SK-N-DZ (cell line): ENCODE results near the gene TUSC2.

Source experiments
- DNase-seq: peaks from one replicate; pipeline ENCODE4 v3.0.0-alpha.2; 2015; ENCODE audit warnings: low spot score

The TUSC2 gene

DNA sequence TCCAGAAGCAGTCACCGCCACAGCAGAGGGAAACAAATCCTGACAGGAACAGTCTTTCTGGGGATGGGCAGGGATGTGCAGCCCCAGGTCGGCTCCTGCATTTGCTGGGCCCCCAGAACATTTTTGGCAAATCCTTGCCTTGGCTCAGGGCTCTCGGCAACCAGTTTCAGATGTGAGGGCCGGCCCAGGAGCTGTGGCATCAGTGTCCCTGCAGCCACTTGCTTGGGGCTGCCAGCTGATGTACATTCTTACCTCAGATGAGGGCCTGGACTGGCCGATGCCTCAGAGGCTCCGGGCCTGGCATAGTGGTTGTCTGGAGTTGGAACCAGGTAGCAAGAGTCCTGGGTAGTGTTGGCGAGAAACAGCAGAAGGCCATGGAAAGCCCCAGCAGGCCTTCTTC, 26.8 kb upstream of the TUSC2 start:
- no peak for DNase-seq

DNA sequence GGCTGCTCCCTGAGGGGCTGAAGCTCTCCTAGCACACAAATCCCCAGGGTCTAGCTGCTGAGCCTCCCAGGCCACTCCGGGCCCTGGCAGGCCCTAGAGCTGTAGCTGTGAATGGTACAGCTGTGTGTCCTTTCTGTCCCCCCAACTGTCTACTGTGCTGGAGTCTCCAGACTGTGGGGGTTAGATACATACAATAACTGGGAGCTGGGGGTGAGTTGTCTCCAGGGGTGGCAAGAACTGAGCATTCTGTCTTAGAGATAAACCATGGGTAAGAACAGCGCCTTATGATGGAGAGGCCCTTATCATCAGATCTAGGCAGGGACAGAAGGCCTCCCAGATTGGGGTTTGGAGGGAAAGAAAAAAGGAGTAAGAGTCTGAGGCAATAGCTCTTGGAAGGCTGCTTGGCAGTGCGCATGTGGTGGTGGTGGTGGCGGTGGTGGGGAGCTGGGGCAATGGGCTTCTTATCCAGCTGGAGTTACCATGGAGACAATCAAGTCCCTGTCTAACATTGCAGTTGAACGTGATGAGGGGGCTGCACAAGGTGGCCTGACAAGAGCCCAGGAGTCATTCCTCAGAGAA, 26.3 kb upstream of the TUSC2 start:
- DNase-seq, result no peak

DNA sequence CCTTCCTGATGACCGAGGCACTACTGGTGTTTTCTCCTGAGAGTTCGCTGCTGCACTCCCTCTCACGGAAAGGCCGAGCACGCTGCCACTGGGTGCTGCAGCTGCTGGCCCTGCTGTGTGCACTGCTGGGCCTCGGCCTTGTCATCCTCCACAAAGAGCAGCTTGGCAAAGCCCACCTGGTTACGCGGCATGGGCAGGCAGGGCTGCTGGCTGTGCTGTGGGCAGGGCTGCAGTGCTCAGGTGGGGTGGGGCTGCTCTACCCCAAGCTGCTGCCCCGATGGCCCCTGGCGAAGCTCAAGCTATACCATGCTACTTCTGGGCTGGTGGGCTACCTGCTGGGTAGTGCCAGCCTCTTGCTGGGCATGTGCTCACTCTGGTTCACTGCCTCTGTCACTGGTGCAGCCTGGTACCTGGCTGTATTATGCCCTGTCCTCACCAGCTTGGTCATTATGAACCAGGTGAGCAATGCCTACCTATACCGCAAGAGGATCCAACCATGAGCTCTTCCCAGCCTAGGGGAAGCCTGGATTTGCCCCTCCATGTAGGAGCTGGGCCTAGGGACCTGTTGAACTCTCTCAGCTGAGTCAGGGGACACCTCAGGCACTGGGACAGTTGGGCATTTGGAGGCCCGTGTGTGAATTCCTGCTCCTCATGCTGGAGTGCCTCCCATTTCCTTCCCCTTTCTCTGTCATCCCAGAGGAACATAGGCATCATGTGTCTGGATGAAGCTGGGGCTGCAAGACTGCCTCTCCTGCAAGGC, 25.4 kb upstream of the TUSC2 start:
- no peak for DNase-seq

DNA sequence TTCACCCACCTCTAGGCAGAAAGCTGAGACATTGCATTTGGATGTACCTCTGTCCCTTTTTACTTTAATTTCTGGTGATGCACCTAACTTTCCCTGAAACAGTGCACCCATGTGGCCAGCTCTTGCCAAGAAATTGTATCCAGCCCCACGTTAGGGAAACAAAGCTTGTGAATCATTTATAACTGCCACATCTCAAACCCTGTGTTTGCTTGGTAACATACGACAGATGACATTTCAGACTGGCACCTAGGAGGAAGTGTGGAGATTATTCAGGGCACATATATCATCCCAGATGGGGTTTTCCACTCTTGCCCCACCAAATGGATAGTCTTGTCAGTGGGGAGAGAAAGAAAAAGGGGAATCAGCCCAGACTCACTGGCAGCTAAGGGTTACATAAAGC, 24.8 kb upstream of the TUSC2 start:
- DNase-seq, result no peak

DNA sequence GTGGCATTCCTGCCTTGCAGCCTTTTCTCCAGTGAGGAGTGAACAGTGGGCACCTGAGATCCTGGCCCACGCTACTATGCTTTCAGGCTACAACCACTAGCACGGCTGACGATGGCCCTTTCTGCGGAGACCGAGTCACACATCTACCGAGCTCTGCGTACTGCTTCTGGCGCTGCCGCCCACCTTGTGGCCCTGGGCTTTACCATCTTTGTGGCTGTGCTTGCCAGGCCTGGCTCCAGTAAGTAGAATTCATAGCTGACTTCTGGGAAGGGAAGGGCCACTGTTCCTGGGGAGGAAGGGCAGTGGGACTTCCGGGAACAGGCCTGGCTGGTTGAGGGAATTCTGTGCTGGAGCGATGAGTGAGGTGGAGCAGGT, 23.3 kb upstream of the TUSC2 start:
- DNase-seq, result no peak

DNA sequence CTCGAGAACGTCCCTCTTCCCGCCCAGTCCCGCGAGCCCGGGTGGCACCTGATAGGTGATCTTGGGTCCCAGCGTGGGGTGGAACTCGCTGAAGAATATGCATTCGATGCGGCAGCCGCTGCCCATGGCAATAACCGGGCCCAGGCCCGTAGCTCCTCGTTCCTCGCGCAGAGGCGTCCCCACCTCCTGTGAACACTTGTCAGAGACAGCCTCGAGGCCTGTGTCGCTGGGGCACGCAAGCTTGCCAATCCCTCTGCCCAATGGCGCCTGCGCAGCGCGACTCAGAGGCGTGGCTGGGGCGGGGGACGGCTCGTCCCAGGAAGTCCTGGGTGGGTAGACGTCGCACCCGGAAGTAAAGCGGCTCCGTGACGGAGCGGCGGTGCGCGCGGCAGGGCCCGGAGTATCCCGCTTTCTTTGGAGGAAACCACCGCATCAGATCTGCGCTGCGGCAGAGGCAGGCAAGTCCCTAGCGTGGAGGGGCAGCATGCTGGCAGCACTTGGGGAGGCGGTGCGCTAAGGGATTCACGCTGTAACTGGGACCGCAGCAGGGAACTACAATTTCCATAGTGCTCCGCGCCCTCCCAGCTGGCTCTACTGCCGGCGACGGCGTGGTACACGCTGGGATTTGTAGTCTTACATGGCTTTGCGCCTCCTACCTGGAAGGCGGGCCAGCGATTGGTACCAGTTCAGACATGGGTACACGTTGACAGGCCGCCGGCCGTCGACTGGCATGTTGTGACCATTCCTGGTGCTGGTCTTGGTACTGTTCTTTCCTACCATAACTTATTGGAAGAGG, 22.7 kb upstream of the TUSC2 start, which contains the start of the genes CYB561D2 and NPRL2:
Gene CYB561D2, plus strand, starts transcription at position 336 of the 796 bp plus-strand sequence. CDS start 572 bp downstream, outside the sequence.
Gene NPRL2, minus strand, starts transcription at position 249 of the 796 bp plus-strand sequence. Its CDS starts 123 bp downstream, at position 126.
- DNase-seq, result peak; percentile 91

DNA sequence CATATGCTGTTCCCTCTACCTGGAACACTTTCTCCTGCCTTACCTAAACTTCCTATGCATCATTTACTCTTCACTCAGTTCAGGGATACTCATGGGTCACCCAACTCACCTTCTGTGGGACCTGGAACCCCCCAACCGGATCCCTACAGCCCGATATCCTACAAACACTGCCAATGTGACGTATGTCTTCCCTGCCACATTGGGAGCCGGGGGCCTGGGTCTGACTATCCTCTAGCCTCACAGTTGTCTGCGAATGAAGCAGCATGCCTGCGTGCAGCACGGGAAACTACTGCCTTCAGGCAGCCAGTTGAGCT, 22.1 kb upstream of the TUSC2 start:
- no peak for DNase-seq

DNA sequence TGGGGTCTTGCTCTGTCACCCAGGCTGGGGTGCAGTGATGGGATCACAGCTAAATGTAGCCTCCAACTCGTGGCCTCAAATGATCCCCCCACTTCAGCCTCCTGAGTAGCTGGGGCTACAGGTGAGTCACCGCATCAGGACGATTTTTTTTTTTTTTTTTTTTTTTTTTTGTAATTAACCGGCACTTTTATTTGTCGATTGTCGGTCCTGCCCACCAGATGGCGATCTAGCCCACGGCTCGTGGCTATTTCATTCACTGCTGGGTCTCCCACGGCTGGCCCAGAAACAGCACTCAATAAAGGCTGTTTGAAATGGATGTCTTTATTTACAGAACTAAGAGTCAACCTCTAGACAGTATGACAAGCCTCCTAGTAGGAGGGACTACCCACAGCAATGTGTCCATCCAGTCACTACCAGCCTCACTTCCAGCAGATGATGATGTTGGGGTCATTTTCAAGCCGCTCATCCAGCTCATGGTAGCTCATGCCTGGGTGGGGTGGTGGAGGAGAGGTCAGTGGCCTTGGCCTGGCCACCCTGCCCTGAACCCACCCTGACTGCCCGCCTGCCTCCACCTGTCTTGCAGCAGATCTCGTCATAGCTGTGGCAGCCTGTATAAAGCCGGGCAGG, 19.3 kb upstream of the TUSC2 start:
- peak; percentile 59 for DNase-seq

DNA sequence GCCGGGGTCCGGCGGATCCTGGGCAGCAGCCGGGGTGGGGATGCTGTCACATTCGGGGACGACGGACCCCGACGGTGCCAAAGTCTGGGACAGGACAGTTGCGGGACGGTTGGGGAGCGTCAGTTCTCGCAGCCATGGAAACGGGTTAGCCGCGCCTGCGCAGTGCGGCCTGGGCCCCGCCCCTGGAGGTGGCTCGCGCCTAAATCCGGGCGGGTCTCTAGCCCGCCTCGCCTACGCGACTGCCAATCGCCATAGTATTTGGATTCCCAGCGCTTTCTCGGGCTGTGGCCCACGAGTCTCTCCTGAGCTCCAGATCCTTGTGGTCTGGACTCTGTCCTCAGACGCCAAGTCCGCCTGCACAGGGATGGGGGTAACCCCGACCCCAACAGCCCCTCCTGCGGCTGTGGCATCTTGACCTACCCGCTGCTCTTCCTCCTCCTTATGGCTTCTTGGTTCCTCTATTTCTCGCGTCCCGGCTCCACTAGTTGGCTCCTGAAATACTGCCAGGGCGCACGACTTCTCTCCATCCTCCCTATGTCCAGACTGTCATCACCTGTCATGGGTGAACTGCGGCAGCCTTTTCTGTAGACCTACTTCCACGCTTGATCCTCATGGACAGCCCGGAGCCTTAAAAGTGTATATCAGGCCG, 17.7 kb upstream of the TUSC2 start, which contains the start of gene ZMYND10:
Gene ZMYND10, minus strand, starts transcription at position 147 of the 649 bp plus-strand sequence. CDS start 153 bp downstream, outside the sequence.
- DNase-seq, result no peak

DNA sequence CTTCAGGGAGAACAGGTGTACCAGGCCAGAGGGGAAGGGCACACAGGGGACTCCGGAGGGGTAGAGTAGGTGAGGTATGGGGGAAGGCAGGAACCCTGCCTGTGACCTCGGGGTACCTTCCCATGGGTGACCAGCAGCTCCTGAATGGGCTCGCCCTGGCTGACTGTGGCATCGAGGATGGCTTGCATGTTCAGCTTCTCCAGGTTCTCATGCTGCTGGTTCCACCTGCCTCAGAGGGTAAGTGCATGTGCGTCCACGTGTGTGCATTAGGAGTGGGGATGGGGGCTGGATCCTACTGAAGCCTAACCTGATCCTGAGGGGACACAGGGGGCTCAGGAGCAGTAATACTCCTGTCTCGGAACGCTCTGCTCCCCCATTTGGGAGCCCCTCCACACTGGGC, 17.0 kb upstream of the TUSC2 start:
- DNase-seq, result no peak

DNA sequence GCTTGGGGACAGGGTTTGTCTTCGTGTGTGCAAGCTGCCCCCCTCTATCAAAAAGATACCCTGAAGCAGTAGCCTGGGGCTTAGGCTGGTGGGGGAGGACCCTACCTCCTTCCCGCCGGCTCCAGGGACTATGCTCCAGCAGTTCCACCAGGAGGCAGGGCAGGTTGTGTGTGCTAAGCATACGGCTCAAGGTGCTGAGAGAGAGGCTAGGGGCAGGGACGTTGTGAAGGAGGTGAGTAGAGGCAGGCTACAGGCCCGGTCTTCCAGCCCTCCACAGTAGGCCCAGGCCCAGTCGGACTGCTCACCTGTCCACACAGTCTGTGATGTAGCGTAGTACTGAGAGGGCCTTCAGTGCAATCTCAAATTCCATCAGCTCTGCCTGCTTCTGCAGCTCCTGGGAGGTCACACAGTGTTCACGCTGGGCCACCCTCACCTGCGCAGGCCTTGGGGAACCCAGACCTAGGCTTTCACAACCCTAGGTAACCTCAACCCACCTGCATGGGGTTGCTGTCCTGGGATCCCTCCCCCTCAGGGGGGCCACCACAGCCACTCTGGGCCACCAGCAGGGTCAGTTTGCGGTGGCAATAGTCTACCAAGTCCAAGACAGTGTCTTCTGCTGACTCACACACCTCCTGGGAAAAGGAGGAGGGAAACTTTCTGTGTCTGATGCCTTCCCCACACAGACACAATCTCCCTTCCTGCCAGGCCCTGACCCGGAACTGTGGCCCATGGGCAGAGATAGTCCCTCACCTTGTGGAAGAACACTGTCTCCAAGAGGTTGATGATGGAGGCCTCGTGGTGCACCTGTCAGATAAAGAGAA, 15.0 kb upstream of the TUSC2 start:
- no peak for DNase-seq

DNA sequence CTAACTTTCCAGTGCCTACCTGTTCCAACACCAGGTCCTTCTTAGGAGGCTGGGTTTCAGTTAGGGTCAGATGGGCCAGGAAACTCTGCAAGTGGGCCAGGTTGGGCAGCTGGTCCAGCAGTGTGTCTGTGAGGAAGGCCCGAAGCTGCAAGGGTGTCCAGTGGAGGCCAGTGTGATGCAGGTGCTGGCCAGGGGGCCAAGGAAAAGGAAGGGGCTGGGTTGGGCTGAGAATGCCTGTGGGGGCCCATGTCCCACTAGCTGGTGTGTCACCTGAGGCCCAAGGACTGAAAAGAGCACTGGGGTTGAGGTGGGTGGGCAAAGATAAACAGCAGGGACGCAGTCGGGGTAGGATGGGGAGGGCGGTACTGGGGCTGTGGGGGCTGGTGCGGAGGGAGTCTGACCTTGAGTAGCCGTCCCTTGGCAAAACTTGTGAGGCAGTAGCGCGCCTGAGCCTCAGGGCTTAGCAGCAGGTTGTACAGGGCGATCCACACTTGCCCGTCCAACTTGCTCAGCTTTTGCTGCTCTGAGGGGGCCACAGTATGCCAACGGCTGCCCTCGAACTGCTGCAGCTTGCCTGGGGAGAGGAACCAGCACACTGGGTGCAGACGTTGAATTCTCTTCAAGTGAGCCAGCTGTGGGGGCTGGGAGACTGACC, 14.1 kb upstream of the TUSC2 start:
- DNase-seq, result no peak

DNA sequence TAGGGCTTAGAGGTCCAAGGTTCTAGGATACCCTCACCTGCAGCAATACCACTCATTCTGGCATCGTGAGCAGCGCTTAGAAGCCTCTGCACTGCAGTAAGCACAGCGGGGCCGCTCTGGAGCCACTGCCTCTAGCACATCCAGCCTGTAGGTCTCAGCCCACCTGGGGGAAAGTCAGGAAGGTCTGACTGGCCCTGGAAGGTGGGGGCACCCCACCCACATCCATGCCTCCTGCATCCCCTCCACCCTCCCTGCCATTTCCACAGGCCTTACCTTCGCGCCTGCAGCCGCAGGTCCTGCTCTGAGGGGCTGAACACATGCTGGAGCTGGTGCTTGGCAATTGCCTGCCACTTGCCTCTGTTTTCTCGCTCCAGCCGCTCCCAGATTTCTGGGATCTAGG, 13.5 kb upstream of the TUSC2 start:
- no peak for DNase-seq

DNA sequence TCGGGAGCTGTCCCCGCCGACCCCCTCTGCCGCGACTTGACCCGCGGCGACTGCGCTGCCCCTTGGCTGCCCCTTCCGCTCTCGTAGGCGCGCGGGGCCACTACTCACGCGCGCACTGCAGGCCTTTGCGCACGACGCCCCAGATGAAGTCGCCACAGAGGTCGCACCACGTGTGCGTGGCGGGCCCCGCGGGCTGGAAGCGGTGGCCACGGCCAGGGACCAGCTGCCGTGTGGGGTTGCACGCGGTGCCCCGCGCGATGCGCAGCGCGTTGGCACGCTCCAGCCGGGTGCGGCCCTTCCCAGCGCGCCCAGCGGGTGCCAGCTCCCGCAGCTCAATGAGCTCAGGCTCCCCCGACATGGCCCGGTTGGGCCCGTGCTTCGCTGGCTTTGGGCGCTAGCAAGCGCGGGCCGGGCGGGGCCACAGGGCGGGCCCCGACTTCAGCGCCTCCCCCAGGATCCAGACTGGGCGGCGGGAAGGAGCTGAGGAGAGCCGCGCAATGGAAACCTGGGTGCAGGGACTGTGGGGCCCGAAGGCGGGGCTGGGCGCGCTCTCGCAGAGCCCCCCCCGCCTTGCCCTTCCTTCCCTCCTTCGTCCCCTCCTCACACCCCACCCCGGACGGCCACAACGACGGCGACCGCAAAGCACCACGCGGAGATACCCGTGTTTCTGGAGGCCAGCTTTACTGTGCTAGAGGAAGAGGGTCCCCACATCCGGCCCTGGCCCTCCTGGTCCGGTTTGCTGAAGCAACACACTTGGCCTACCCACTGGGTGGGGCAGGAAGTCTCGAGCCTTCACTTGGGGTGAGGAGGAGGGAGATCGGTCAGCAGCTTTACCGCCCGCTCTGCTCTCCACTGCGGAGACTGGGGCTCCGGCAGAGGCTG, 12.7 kb upstream of the TUSC2 start, which contains the start of gene RASSF1:
Gene RASSF1, minus strand, starts transcription at position 389 of the 882 bp plus-strand sequence. Its CDS starts 31 bp downstream, at position 358.
- DNase-seq, result no peak

DNA sequence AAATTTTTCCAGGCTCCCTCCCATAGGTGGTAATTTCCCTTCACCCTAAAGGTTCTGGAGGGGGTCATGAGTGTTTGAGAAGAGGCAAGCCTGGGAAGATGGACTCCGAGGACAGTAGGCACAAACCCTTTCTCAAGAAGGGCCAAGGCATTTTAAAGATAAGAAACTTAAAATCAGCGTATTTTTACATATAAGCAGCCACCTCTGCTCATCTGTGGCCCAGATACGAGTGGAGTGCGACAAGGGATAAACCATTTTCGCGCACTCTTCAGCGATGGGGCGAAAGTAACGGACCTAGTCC, 12.1 kb upstream of the TUSC2 start:
- DNase-seq, result no peak

DNA sequence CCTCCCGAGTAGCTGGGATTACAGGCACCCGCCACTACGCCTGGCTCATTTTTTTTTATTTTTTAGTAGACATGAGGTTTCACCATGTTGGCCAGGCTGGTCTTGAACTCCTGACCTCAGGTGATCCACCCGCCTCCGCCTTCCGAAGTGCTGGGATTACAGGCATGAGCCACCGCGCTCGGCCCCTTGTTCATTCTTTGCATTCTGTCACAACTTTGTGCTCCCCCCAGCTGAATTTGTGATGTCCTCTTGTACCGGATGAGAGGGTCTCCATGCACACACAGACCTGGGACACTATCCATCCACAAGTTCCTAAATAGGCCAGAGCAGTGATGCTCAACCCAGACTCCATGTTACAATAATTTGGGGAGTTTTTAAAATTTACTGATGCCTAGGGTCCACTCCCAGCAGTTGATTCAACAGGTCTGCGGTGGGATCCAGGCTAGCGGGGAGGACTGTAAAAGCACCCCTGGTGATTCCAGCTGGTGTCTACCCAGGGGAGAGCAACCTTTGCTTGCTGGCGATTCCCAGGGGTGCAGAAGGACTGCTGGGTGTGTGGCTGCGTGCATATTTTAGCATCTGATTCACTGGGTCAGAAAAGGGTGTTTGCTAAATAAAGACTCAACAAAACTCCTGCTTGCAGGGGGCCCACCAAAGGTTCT, 11.6 kb upstream of the TUSC2 start:
- DNase-seq, result no peak

DNA sequence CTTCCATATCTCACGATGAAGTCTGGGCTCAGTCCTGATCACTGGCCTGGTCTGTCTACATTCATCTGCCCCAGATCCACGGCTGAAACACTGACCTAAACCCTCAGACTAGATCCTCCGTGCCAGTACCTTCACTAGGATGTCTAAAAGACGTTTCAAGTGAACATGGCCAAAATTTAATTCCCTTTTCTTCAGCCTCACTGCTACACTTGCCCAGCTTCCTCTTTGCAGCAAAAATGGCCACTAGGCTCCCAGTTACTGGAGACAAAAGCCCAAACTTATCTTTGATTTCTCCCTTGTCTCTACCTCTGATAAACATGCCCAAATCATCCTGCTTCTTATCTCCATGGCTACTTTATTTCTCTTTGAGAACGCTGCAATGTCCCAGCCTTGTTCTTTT, 10.9 kb upstream of the TUSC2 start:
- DNase-seq, result no peak

DNA sequence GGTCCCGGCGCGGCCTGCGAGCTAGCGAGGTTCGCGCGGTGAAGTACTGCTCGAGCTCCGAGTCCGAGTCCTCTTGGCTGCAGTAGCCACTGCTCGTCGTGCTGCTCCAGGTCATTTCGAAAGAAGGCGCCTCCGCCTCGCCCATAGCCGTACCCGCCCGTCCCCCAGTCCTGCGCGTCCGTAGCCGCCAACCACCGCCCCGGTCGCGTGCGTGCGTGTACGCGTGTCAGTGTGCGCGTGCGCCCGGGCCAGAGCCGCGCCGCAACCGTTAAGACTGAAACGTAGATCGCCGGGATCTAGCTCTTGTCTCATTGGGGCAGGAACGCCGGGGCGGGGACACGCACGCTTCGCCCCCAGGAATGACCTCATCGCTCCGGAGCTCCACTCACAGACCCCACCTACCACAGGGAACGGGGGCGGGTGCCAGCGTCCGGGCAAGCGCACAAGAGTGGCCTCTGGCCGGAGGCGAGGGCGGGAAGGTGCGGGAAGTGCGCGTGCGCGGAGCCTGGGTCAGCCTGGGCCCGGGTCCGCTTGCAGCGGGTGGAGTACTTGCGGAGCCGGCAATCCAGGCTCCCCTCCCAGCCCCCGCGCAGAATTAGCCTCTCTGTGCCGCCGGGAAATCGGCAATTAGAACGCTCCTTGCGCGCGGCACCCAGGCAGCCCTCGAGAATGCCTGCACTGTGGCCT, 9.3 kb upstream of the TUSC2 start:
- DNase-seq, result peak; percentile 98
